Mesothelial cell of epicardium (in vitro differentiated cells): ENCODE data around the gene SOWAHC. TPM values are rescaled to one million over a fixed set of nuclear protein-coding genes. Genes with fewer than 3 reads are reported as not detected.
A peak's percentile ranks its signal among the peaks of the same experiment; 100 is the strongest.

Experiments
- DNase-seq, 2 experiments: peaks; one replicate each; pipeline ENCODE4 v3.0.0; 2021; ENCODE audit warnings: low spot score in 2 of 2; ENCODE audit not compliant: unreplicated experiment in 2 of 2
- H3K27ac Mint-ChIP-seq: 2 replicates; pipeline ENCODE4 v1.8.0; 2021; ENCODE audit warnings: mixed read lengths
- H3K27me3 Mint-ChIP-seq: 2 replicates; pipeline ENCODE4 v1.8.0; 2021; ENCODE audit warnings: low read depth, mixed read lengths
- H3K36me3 Mint-ChIP-seq: 2 replicates; pipeline ENCODE4 v1.8.0; 2021; ENCODE audit warnings: mixed read lengths
- H3K4me1 Mint-ChIP-seq: 2 replicates; pipeline ENCODE4 v1.8.0; 2021; ENCODE audit warnings: mixed read lengths
- H3K4me3 Mint-ChIP-seq: 2 replicates; pipeline ENCODE4 v1.8.0; 2021; ENCODE audit warnings: mild to moderate bottlenecking, moderate library complexity, mixed read lengths
- H3K9me3 Mint-ChIP-seq: 2 replicates; pipeline ENCODE4 v1.8.0; 2021; ENCODE audit warnings: mixed read lengths
- CTCF ChIP-seq: fragments of 200-600 bp; sonication (generic); IDR thresholded peaks from one replicate; pipeline ENCODE4 v1.5.0; 2021; ENCODE audit warnings: antibody characterized with exemption; ENCODE audit not compliant: unreplicated experiment
- total RNA-seq: library from RNA; stranded (reverse); gene quantifications from 3 replicates; pipeline ENCODE4 v1.2.1, GENCODE V29; 2021

The SOWAHC gene
- total RNA-seq, 1 donor from 2014 or later, result 16.0 TPM

- Mint-ChIP-seq H3K27me3 (no peaks in the 10 kb centered on the region), H3K9me3 (no peaks in the 10 kb centered on the region), H3K4me3 (peak overlapping the region; percentile 90), H3K27ac (no peak overlapping the region), H3K36me3 (peaks cover 3% of the 10 kb centered on the region), H3K4me1 (peaks cover 60% of the 10 kb centered on the region)
- no peak for TF ChIP-seq CTCF
- DNase-seq, result no peak
Measured at GRCh38 chr2:109611467-109612095, 2.6 kb upstream of the SOWAHC start.

DNA sequence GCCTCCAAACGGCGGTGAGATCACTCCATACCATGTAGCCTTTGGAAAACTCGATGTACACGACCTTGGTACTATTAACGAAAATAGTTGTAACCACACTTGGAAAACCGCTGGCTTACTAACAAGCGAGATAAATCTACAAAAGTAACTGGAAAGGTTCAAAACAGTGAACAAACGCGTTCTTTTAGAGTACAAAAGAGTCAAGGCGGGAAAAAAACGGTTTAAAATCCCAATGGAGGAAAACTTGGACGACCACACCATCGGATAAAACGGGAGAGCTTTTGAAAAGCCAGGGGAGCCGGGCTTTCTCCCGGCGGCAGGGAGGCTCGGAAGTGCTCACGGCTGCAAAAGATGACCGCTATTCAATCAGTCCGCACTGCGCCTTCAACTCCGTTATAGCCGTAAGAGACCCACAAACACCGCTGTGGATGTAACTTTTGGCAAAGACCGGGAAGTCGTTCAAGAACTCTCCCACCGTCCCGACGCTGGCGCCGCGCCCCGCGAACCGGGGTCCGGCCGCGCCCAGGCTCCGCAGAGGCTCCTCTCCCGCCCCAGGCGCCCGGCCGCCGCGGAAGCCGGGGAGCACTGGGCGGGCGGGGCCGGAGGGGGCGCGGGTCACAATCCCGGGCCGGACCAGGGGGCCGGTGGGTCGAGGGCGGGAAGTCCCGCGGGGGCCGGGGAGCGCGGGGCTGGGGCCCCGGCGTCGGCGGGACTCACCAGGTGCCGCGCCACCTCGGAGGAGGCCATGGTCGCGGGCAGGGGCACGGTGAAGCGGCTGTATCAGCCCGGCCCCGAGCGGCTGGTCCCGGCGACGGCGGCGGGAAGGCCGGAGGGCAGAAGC, 863 bp upstream of the SOWAHC start:
- H3K4me1 Mint-ChIP-seq, result peaks cover 56% of the 10 kb centered on the region

DNA sequence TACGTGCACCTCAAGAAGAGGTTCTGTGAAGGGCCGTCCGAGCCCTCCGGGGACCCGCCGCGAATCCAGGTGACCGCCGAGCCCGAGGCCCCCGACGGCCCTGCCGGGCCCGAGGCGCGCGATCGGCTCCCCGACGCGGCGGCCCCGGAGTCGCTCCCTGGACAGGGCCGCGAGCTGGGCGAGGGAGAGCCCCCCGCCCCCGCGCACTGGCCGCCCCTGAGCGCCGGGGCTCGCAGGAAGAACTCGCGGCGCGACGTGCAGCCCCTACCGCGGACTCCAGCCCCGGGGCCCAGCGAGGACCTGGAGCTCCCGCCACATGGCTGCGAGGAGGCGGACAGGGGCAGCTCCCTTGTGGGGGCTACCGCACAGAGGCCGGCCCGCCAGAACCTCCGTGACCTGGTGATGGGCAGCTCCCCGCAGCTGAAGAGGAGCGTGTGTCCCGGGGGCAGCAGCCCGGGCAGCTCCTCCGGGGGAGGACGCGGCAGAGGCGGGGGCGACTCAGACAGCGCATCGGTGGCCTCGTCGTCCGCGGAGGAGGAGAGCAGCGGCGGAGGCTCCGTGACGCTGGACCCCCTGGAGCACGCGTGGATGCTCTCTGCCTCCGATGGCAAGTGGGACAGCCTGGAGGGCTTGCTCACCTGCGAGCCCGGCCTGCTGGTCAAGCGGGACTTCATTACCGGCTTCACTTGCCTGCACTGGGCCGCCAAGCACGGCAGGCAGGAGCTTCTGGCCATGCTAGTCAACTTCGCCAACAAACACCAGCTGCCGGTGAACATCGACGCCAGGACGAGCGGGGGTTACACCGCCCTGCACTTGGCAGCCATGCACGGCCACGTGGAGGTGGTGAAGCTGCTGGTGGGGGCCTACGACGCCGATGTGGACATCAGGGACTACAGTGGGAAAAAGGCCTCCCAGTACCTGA, 812 bp downstream of the SOWAHC start:
- TF ChIP-seq CTCF, result no peak
- Mint-ChIP-seq H3K27me3 (no peaks in the 10 kb centered on the region), H3K36me3 (no peaks in the 10 kb centered on the region), H3K4me3 (peak overlapping the region; percentile 75), H3K4me1 (peaks cover 54% of the 10 kb centered on the region), H3K27ac (peak overlapping the region; percentile 67), H3K9me3 (no peaks in the 10 kb centered on the region)
- peak; percentile 46 to 61 for DNase-seq

More for the DNA sequence above, 863 bp upstream of the SOWAHC start:
- TF ChIP-seq CTCF, result no peak
- DNase-seq, result peak in 1 of 2 experiments; percentile 24
- peak overlapping the region; percentile 97 for H3K27ac Mint-ChIP-seq
- no peaks in the 10 kb centered on the region for H3K27me3 Mint-ChIP-seq
- H3K36me3 Mint-ChIP-seq, result peaks cover 3% of the 10 kb centered on the region
- H3K4me3 Mint-ChIP-seq, result peak overlapping the region; percentile 90
- no peaks in the 10 kb centered on the region for H3K9me3 Mint-ChIP-seq

GRCh38 chr2:109615637-109616144, 1.5 kb downstream of the SOWAHC start:
- Mint-ChIP-seq H3K4me3 (peak overlapping the region; percentile 75), H3K4me1 (peaks cover 53% of the 10 kb centered on the region), H3K9me3 (no peaks in the 10 kb centered on the region), H3K36me3 (no peaks in the 10 kb centered on the region), H3K27ac (peak overlapping the region; percentile 67), H3K27me3 (no peaks in the 10 kb centered on the region)
- DNase-seq, result no peak
- TF ChIP-seq CTCF, result no peak

DNA sequence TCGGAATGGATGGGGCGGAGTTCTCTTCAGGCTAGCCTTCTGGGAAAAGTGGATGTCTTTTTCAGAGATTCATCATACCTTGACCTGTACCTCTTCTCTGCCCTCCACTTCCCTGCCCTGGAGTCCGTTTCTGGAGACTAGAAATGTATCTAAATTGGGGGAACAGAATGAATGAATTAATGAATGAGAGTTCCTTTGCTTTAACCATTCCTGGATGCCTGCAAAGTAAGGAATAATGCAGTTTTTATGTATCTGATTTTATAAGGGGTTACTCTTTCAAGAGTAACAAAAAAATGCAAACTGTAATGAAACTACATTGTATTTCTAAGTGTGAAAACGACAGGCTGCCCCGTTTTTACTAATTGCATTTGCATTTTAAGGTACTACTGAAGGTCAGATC, 2.0 kb downstream of the SOWAHC start:
- H3K4me3 Mint-ChIP-seq, result peak overlapping the region; percentile 75
- H3K9me3 Mint-ChIP-seq, result no peaks in the 10 kb centered on the region
- H3K27me3 Mint-ChIP-seq, result no peaks in the 10 kb centered on the region
- DNase-seq, result no peak
- peaks cover 49% of the 10 kb centered on the region for H3K4me1 Mint-ChIP-seq
- H3K36me3 Mint-ChIP-seq, result no peaks in the 10 kb centered on the region
- TF ChIP-seq CTCF, result no peak
- H3K27ac Mint-ChIP-seq, result no peak overlapping the region
